K562 (cell line): Measurements from ENCODE around the gene DNAJB6. TPM values are rescaled to one million over a fixed set of nuclear protein-coding genes. Genes with fewer than 3 reads are reported as not detected.

ENCODE experiments used
- BDP1 ChIP-seq: IDR thresholded peaks from 3 replicates; pipeline ENCODE4 v1.6.1; 2011; ENCODE audit not compliant: insufficient read length, insufficient read depth
- BHLHE40 ChIP-seq: IDR thresholded peaks from 2 replicates; pipeline ENCODE4 v1.6.1; 2011; ENCODE audit warnings: low read length, improper control_type of control experiment
- BRD4 ChIP-seq: fragments of 200-600 bp; sonication (generic); IDR thresholded peaks from 2 replicates; pipeline ENCODE4 v1.6.1; 2017; ENCODE audit warnings: inconsistent platforms
- CHCHD3 ChIP-seq: fragments of 250-450 bp; sonication (Bioruptor Pico); IDR thresholded peaks from 2 replicates; pipeline ENCODE4 v2.1.2; 2022; ENCODE audit warnings: mild to moderate bottlenecking
- DACH1 ChIP-seq: fragments of 450-650 bp; IDR thresholded peaks from 2 replicates; pipeline ENCODE4 v1.6.1; 2018; ENCODE audit not compliant: partially characterized antibody
- ERF ChIP-seq: fragments of 450-650 bp; formaldehyde crosslinking; IDR thresholded peaks from 2 replicates; pipeline ENCODE4 v1.4.0; 2020; ENCODE audit warnings: mild to moderate bottlenecking, mixed read lengths
- GABPB1 ChIP-seq: sonication (generic); formaldehyde crosslinking; IDR thresholded peaks from 2 replicates; pipeline ENCODE4 v1.8.0; 2022; ENCODE audit warnings: mild to moderate bottlenecking, missing genetic modification reagents
- GATAD2B ChIP-seq: fragments of 450-650 bp; IDR thresholded peaks from 2 replicates; pipeline ENCODE4 v1.6.1; 2017; ENCODE audit warnings: mild to moderate bottlenecking, borderline replicate concordance
- HDAC2 ChIP-seq: fragments of 450-650 bp; IDR thresholded peaks from 2 replicates; pipeline ENCODE4 v1.6.1; 2016; ENCODE audit warnings: mild to moderate bottlenecking
- ILF3 ChIP-seq: fragments of 450-650 bp; IDR thresholded peaks from 2 replicates; pipeline ENCODE4 v1.6.1; 2018; ENCODE audit warnings: antibody characterized with exemption, mild to moderate bottlenecking, moderate library complexity, borderline replicate concordance
- JUN ChIP-seq, 2 experiments: sonication (generic) in 1 of 2; formaldehyde crosslinking in 1 of 2; IDR thresholded peaks; 2 replicates each; pipeline versions ENCODE4 v1.6.1 to v1.8.0; 2012 to 2022; ENCODE audit warnings: borderline replicate concordance in 2 of 2, mild to moderate bottlenecking in 2 of 2, improper control_type of control experiment in 1 of 2, low read depth in 1 of 2, low read length in 1 of 2, missing genetic modification reagents in 1 of 2
- MTA3 ChIP-seq: fragments of 450-650 bp; formaldehyde crosslinking; IDR thresholded peaks from 2 replicates; pipeline ENCODE4 v1.6.1; 2017; ENCODE audit warnings: mild to moderate bottlenecking, borderline replicate concordance
- PPARD ChIP-seq: fragments of 250-450 bp; sonication (Bioruptor Pico); IDR thresholded peaks from 2 replicates; pipeline ENCODE4 v1.8.0; 2022; ENCODE audit warnings: inconsistent platforms, mild to moderate bottlenecking, moderate library complexity
- PTBP1 ChIP-seq: fragments of 200-400 bp; formaldehyde crosslinking; IDR thresholded peaks from 2 replicates; pipeline ENCODE4 v1.6.1; 2017; ENCODE audit warnings: low read depth, low read length
- RFX7 ChIP-seq: fragments of 250-450 bp; sonication (Bioruptor Pico); IDR thresholded peaks from 2 replicates; pipeline ENCODE4 v1.5.1; 2021; ENCODE audit warnings: mild to moderate bottlenecking
- SMAD1 ChIP-seq: fragments of 150-350 bp; IDR thresholded peaks from 2 replicates; pipeline ENCODE4 v1.6.1; 2014; ENCODE audit warnings: low read length, low read depth; ENCODE audit not compliant: partially characterized antibody
- SP2 ChIP-seq: IDR thresholded peaks from 2 replicates; pipeline ENCODE4 v1.6.1; 2011; ENCODE audit warnings: mild to moderate bottlenecking, low read depth, low read length, moderate library complexity; ENCODE audit not compliant: poor library complexity, severe bottlenecking; ENCODE audit errors: extremely low read depth
- TCF7 ChIP-seq: sonication (generic); IDR thresholded peaks from 2 replicates; pipeline ENCODE4 v1.6.1; 2016; ENCODE audit warnings: antibody characterized with exemption, borderline replicate concordance
- U2AF1 ChIP-seq: fragments of 200-400 bp; formaldehyde crosslinking; optimal IDR thresholded peaks from 2 replicates; pipeline ENCODE3; 2017; ENCODE audit warnings: mild to moderate bottlenecking, low read depth, low read length, moderate library complexity
- polyA plus RNA-seq, 8 experiments: library from polyadenylated mRNA; depleted of rRNA in 4 of 8; stranded (reverse) in 5 of 8; unstranded in 3 of 8; fragments of >200 nt; fragmentation: Nextera tagmentation in 2 of 8; fragmentation: Illumina TruSeq in 1 of 8; extraction: Ambion mirVana in 2 of 8; extraction: Trizol in 1 of 8; gene quantifications; 2 replicates each; pipeline versions ENCODE4 v1.2.1 to v1.2.3, GENCODE V29; 2011 to 2014; ENCODE audit warnings: inconsistent platforms in 1 of 8, missing spikeins in 1 of 8
- total RNA-seq, 7 experiments: library from RNA; depleted of rRNA in 6 of 7; stranded (reverse); fragments of >200 nt in 6 of 7; fragmentation: Illumina TruSeq in 2 of 7; extraction: Trizol in 2 of 7; gene quantifications; 2 replicates each; pipeline versions ENCODE4 v1.2.1 to v1.2.3, GENCODE V29; 2011 to 2021; ENCODE audit warnings: low replicate concordance in 1 of 7
- TF ChIP-seq, protein P1 (sequence below), 2 experiments: fragments of 450-650 bp in 1 of 2; sonication (generic) in 1 of 2; formaldehyde crosslinking in 1 of 2; IDR thresholded peaks in 1 of 2; conservative IDR thresholded peaks in 1 of 2; 2 replicates each; pipeline versions ENCODE4 v1.6.1 to v1.8.1; 2016 to 2023; ENCODE audit warnings: mild to moderate bottlenecking in 2 of 2, moderate library complexity in 2 of 2, inconsistent platforms in 1 of 2, missing genetic modification reagents in 1 of 2
- TF ChIP-seq, protein P2 (sequence below): fragments of 450-650 bp; IDR thresholded peaks from 2 replicates; pipeline ENCODE4 v1.6.1; 2016; ENCODE audit warnings: low read depth

Gene DNAJB6
- total and polyA plus RNA-seq, 9 of the 15 experiments (the other 6 are each of a cell fraction or from before 2014, with no cell fraction given) = 84.5 to 158 (median 135) TPM

DNA sequence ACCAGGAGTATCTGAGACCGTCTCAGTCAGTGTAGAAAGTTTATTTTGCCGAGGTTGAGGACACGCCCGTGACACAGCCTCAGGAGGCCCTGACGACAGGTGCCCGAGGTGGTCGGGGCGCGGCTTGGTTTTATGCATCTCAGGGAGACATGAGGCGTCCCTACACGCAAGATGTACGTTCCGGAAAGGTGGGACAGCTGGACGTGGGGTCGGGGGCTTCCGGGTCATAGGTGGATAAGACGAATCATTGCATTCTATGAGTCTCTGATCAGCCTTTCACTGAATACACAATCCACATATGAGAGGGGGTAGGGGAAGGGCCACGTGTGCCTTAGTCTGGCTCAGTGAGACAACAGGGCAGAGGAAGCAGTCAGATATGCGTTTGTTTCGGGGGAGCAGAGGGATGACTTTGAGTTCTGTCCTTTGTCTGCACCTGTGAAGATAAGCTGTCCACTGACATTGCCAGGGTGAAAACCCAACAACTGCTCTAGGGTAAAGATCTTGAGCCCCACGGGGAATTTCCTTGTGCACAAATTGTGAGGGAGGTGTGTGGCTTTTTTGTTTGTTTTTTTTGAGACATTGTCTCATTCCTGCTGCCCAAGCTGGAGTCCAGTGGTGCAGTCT is 66.2 kb downstream of the DNAJB6 start (continued):
- peak; percentile 77 for TF ChIP-seq BHLHE40
- TF ChIP-seq RFX7 = no peak
- no peak for TF ChIP-seq TCF7
- no peak for TF ChIP-seq ILF3
- TF ChIP-seq GATAD2B = no peak
- peak; percentile 52; the same call in 1 of the 2 replicates for TF ChIP-seq MTA3
- TF ChIP-seq CHCHD3 = no peak
- TF ChIP-seq U2AF1 = no peak
- TF ChIP-seq, protein P1, sequence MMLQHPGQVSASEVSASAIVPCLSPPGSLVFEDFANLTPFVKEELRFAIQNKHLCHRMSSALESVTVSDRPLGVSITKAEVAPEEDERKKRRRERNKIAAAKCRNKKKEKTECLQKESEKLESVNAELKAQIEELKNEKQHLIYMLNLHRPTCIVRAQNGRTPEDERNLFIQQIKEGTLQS (IDR thresholded peaks at IDR 0.05) = no peak
- TF ChIP-seq, protein P1 (CRISPR knock-in tag; conservative IDR thresholded peaks at IDR 0.05) = no peak
- no peak for TF ChIP-seq BRD4
- TF ChIP-seq ERF (CRISPR knock-in tag) = 0 out of 2 replicates have a peak, but pooled peaks have one; percentile 26
- no peak for TF ChIP-seq SP2
- TF ChIP-seq GABPB1 = no peak
- TF ChIP-seq BDP1 = no peak
- TF ChIP-seq, protein P2, sequence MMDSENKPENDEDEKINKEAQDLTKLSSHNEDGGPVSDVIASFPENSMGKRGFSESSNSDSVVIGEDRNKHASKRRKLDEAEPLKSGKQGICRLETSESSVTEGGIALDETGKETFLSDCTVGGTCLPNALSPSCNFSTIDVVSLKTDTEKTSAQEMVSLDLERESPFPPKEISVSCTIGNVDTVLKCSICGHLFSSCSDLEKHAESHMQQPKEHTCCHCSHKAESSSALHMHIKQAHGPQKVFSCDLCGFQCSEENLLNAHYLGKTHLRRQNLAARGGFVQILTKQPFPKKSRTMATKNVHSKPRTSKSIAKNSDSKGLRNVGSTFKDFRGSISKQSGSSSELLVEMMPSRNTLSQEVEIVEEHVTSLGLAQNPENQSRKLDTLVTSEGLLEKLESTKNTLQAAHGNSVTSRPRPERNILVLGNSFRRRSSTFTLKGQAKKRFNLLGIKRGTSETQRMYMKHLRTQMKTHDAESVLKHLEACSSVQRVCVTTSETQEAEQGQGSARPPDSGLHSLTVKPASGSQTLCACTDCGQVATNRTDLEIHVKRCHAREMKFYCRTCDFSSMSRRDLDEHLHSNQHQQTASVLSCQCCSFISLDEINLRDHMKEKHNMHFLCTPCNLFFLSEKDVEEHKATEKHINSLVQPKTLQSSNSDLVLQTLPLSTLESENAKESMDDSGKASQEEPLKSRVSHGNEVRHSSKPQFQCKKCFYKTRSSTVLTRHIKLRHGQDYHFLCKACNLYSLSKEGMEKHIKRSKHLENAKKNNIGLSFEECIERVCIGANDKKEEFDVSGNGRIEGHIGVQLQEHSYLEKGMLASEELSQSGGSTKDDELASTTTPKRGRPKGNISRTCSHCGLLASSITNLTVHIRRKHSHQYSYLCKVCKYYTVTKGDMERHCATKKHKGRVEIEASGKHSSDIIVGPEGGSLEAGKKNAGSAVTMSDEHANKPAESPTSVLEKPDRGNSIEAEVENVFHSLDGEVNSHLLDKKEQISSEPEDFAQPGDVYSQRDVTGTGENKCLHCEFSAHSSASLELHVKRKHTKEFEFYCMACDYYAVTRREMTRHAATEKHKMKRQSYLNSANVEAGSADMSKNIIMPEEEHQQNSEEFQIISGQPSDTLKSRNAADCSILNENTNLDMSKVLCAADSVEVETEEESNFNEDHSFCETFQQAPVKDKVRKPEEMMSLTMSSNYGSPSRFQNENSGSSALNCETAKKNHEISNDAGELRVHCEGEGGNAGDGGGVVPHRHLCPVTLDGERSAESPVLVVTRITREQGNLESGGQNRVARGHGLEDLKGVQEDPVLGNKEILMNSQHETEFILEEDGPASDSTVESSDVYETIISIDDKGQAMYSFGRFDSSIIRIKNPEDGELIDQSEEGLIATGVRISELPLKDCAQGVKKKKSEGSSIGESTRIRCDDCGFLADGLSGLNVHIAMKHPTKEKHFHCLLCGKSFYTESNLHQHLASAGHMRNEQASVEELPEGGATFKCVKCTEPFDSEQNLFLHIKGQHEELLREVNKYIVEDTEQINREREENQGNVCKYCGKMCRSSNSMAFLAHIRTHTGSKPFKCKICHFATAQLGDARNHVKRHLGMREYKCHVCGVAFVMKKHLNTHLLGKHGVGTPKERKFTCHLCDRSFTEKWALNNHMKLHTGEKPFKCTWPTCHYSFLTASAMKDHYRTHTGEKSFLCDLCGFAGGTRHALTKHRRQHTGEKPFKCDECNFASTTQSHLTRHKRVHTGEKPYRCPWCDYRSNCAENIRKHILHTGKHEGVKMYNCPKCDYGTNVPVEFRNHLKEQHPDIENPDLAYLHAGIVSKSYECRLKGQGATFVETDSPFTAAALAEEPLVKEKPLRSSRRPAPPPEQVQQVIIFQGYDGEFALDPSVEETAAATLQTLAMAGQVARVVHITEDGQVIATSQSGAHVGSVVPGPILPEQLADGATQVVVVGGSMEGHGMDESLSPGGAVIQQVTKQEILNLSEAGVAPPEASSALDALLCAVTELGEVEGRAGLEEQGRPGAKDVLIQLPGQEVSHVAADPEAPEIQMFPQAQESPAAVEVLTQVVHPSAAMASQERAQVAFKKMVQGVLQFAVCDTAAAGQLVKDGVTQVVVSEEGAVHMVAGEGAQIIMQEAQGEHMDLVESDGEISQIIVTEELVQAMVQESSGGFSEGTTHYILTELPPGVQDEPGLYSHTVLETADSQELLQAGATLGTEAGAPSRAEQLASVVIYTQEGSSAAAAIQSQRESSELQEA = no peak
- TF ChIP-seq HDAC2 = 0 out of 2 replicates have a peak, but pooled peaks have one; percentile 33
- TF ChIP-seq PPARD (CRISPR knock-in tag) = no peak
- no peak for TF ChIP-seq PTBP1
- TF ChIP-seq JUN (IDR thresholded peaks at IDR 0.05; ENCODE audit: borderline replicate concordance, low read depth, low read length) = no peak
- TF ChIP-seq JUN (CRISPR knock-in tag; IDR thresholded peaks at IDR 0.05; ENCODE audit: borderline replicate concordance) = no peak
- TF ChIP-seq DACH1 = no peak
- TF ChIP-seq SMAD1 = no peak
